HL-60 (cell line): Measurements from ENCODE around the gene STIM2.
A peak's percentile ranks its signal among the peaks of the same experiment; 100 is the strongest.

Experiments
- GABPA ChIP-seq: IDR thresholded peaks from 2 replicates; pipeline ENCODE4 v1.6.1; 2012; ENCODE audit warnings: low read depth
- POLR2AphosphoS5 ChIP-seq: IDR thresholded peaks from 2 replicates; pipeline ENCODE4 v1.6.1; 2012; ENCODE audit warnings: low read depth
- SPI1 ChIP-seq: IDR thresholded peaks from 2 replicates; pipeline ENCODE4 v1.6.1; 2012; ENCODE audit warnings: low read depth, mild to moderate bottlenecking, borderline replicate concordance
- TF ChIP-seq, protein P1 (sequence below): IDR thresholded peaks from one replicate; pipeline ENCODE4 v1.5.1; 2011; ENCODE audit warnings: low read length, control low read depth, inconsistent platforms; ENCODE audit not compliant: insufficient read depth
- TF ChIP-seq, protein P2 (sequence below): IDR thresholded peaks from 2 replicates; pipeline ENCODE4 v1.6.1; 2012; ENCODE audit warnings: low read depth; ENCODE audit not compliant: insufficient replicate concordance

DNA sequence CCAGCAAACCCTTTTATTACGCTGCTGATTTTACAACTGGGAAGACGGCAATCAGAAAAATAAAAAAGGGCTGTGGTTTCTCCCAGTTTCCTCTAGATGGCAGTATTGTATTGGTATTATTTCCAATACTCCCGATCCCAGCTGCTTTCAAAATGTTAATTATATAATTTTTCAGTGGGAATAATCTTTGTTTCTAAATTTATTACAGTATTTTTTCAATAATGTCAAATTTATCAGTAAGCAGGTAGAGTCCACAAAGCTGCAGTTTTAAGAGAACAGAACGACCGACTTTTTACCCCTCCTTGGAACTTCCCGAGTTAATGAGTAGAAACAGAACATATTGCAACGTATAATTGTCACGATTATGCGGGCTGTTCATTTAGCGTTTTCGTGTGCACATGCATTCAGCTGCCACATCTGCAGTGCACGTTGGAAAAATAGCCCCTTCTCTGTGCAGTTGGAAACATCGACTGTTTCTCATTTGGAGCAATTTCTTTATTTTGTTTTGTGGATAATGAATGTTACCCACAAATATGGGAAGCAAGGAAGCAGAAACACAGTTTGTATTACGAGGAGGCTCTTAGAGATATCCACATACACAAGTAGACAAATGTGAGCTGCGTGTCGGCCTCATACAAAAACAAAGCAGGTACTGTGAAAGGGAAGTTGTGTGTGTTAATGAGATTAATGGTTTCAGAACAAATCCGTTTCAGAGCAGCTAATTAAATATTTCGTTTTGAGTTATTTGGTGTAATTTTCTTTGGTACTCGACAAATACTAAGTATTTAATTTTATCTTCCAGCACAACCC lies 188.0 kb downstream of the STIM2 start:
- no peak for TF ChIP-seq POLR2AphosphoS5
- TF ChIP-seq, protein P1, sequence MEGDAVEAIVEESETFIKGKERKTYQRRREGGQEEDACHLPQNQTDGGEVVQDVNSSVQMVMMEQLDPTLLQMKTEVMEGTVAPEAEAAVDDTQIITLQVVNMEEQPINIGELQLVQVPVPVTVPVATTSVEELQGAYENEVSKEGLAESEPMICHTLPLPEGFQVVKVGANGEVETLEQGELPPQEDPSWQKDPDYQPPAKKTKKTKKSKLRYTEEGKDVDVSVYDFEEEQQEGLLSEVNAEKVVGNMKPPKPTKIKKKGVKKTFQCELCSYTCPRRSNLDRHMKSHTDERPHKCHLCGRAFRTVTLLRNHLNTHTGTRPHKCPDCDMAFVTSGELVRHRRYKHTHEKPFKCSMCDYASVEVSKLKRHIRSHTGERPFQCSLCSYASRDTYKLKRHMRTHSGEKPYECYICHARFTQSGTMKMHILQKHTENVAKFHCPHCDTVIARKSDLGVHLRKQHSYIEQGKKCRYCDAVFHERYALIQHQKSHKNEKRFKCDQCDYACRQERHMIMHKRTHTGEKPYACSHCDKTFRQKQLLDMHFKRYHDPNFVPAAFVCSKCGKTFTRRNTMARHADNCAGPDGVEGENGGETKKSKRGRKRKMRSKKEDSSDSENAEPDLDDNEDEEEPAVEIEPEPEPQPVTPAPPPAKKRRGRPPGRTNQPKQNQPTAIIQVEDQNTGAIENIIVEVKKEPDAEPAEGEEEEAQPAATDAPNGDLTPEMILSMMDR: peak; percentile 51
- TF ChIP-seq GABPA: no peak
- no peak for TF ChIP-seq SPI1
- TF ChIP-seq, protein P2, sequence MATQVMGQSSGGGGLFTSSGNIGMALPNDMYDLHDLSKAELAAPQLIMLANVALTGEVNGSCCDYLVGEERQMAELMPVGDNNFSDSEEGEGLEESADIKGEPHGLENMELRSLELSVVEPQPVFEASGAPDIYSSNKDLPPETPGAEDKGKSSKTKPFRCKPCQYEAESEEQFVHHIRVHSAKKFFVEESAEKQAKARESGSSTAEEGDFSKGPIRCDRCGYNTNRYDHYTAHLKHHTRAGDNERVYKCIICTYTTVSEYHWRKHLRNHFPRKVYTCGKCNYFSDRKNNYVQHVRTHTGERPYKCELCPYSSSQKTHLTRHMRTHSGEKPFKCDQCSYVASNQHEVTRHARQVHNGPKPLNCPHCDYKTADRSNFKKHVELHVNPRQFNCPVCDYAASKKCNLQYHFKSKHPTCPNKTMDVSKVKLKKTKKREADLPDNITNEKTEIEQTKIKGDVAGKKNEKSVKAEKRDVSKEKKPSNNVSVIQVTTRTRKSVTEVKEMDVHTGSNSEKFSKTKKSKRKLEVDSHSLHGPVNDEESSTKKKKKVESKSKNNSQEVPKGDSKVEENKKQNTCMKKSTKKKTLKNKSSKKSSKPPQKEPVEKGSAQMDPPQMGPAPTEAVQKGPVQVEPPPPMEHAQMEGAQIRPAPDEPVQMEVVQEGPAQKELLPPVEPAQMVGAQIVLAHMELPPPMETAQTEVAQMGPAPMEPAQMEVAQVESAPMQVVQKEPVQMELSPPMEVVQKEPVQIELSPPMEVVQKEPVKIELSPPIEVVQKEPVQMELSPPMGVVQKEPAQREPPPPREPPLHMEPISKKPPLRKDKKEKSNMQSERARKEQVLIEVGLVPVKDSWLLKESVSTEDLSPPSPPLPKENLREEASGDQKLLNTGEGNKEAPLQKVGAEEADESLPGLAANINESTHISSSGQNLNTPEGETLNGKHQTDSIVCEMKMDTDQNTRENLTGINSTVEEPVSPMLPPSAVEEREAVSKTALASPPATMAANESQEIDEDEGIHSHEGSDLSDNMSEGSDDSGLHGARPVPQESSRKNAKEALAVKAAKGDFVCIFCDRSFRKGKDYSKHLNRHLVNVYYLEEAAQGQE: no peak
